PFSK-1 (cell line): ENCODE results near the gene CDH3.

ENCODE experiments used
- FOXP2 ChIP-seq: optimal IDR thresholded peaks from 2 replicates; pipeline ENCODE3; 2011; ENCODE audit warnings: borderline replicate concordance, control low read depth, inconsistent platforms; ENCODE audit not compliant: insufficient read depth; ENCODE audit errors: extremely low read length, extremely low read depth
- POLR2AphosphoS5 ChIP-seq: IDR thresholded peaks from 2 replicates; pipeline ENCODE4 v1.6.1; 2012; ENCODE audit warnings: low read depth, mild to moderate bottlenecking, control low read depth, low read length, moderate library complexity
- REST ChIP-seq, 2 experiments: IDR thresholded peaks; 2 replicates each; pipeline versions ENCODE4 v1.6.1 to v1.8.0; 2011 to 2012; ENCODE audit warnings: low read depth in 2 of 2, low read length in 2 of 2, control low read depth in 1 of 2, inconsistent platforms in 1 of 2, mild to moderate bottlenecking in 1 of 2, moderate library complexity in 1 of 2; ENCODE audit not compliant: insufficient read depth in 1 of 2
- SIN3A ChIP-seq: IDR thresholded peaks from 2 replicates; pipeline ENCODE4 v1.6.1; 2012; ENCODE audit warnings: mild to moderate bottlenecking, low read length, moderate library complexity, borderline replicate concordance; ENCODE audit not compliant: insufficient read depth
- TAF1 ChIP-seq: IDR thresholded peaks from 2 replicates; pipeline ENCODE4 v1.6.1; 2012; ENCODE audit warnings: low read length, control low read depth, borderline replicate concordance; ENCODE audit not compliant: insufficient read depth

GRCh38 chr16:68644296-68644695, 814 bp upstream of the CDH3 start:
- TF ChIP-seq POLR2AphosphoS5 (no peak), REST (IDR thresholded peaks at IDR 0.05; ENCODE audit: insufficient read depth in 1 of 2, low read depth in 2 of 2, low read length in 2 of 2) (no peak), TAF1 (no peak), SIN3A (no peak), FOXP2 (no peak)
